ENCODE measurements around the gene NCEH1.

The NCEH1 gene

GRCh38 chr3:172692751-172693338 is 18.0 kb downstream of the NCEH1 start:
- peak overlapping the region; percentile 51 for H3K4me2 ChIP-seq (ENCODE audit: low read depth, low read length, poor library complexity, severe bottlenecking)
- H2AFZ ChIP-seq (ENCODE audit: low read length), result peak overlapping the region; percentile 82
- no peaks in the 10 kb centered on the region for H4K20me1 ChIP-seq (ENCODE audit: insufficient read depth, low read length, poor library complexity, severe bottlenecking)
- H3K9me2 ChIP-seq (replicated peaks; ENCODE audit: low read depth, low read length), result no peaks in the 10 kb centered on the region
- no peak overlapping the region for H3K4me3 ChIP-seq (ENCODE audit: low read length, poor library complexity, severe bottlenecking)
- TF ChIP-seq CTCF (conservative IDR thresholded peaks at IDR 0.05; ENCODE audit: low read length) (no peak), EZH2phosphoT487 (IDR thresholded peaks at IDR 0.05; ENCODE audit: borderline replicate concordance) (no peak)
- H3K9ac ChIP-seq (ENCODE audit: low read depth, low read length, poor library complexity, severe bottlenecking), result no peak overlapping the region
- H3F3A ChIP-seq (ENCODE audit: low read depth), result no peaks in the 10 kb centered on the region
- H3K36me3 ChIP-seq (ENCODE audit: insufficient read depth, low read length), result no peaks in the 10 kb centered on the region
- no peaks in the 10 kb centered on the region for H3K27me3 ChIP-seq (ENCODE audit: insufficient read depth, low read length, poor library complexity, severe bottlenecking)
- H3K9me3 ChIP-seq (ENCODE audit: insufficient read depth, low read depth, low read length), result no peaks in the 10 kb centered on the region
- H3K4me1 ChIP-seq (ENCODE audit: insufficient read depth, low read length, poor library complexity, severe bottlenecking), result peaks cover 11% of the 10 kb centered on the region
- H3K79me2 ChIP-seq (ENCODE audit: insufficient read depth, low read length), result peaks cover 6% of the 10 kb centered on the region; the same call in 1 of the 2 replicates

GRCh38 chr3:172690936-172691335 is 19.9 kb downstream of the NCEH1 start:
- no peak for TF ChIP-seq CTCF (conservative IDR thresholded peaks at IDR 0.05; ENCODE audit: low read length)
- no peak for TF ChIP-seq EZH2phosphoT487 (IDR thresholded peaks at IDR 0.05; ENCODE audit: borderline replicate concordance)
- H3K4me1 ChIP-seq (ENCODE audit: insufficient read depth, low read length, poor library complexity, severe bottlenecking), result peaks cover 11% of the 10 kb centered on the region
- H3K9me2 ChIP-seq (replicated peaks; ENCODE audit: low read depth, low read length), result no peaks in the 10 kb centered on the region
- H4K20me1 ChIP-seq (ENCODE audit: insufficient read depth, low read length, poor library complexity, severe bottlenecking), result no peaks in the 10 kb centered on the region
- no peak overlapping the region for H3K4me2 ChIP-seq (ENCODE audit: low read depth, low read length, poor library complexity, severe bottlenecking)
- no peaks in the 10 kb centered on the region for H3K27me3 ChIP-seq (ENCODE audit: insufficient read depth, low read length, poor library complexity, severe bottlenecking)
- H3K9me3 ChIP-seq (ENCODE audit: insufficient read depth, low read depth, low read length), result no peaks in the 10 kb centered on the region
- no peaks in the 10 kb centered on the region for H3F3A ChIP-seq (ENCODE audit: low read depth)
- no peak overlapping the region for H3K4me3 ChIP-seq (ENCODE audit: low read length, poor library complexity, severe bottlenecking)
- H3K9ac ChIP-seq (ENCODE audit: low read depth, low read length, poor library complexity, severe bottlenecking), result no peak overlapping the region
- no peaks in the 10 kb centered on the region for H3K36me3 ChIP-seq (ENCODE audit: insufficient read depth, low read length)
- H3K79me2 ChIP-seq (ENCODE audit: insufficient read depth, low read length), result peaks cover 6% of the 10 kb centered on the region; the same call in 1 of the 2 replicates
- no peak overlapping the region for H2AFZ ChIP-seq (ENCODE audit: low read length)

- no peak for TF ChIP-seq EZH2phosphoT487 (IDR thresholded peaks at IDR 0.05; ENCODE audit: borderline replicate concordance)
- TF ChIP-seq CTCF (conservative IDR thresholded peaks at IDR 0.05; ENCODE audit: low read length), result no peak
- peaks cover 11% of the 10 kb centered on the region for H3K4me1 ChIP-seq (ENCODE audit: insufficient read depth, low read length, poor library complexity, severe bottlenecking)
- no peak overlapping the region for H3K4me3 ChIP-seq (ENCODE audit: low read length, poor library complexity, severe bottlenecking)
- no peaks in the 10 kb centered on the region for H3K36me3 ChIP-seq (ENCODE audit: insufficient read depth, low read length)
- no peaks in the 10 kb centered on the region for H3F3A ChIP-seq (ENCODE audit: low read depth)
- no peaks in the 10 kb centered on the region for H3K9me3 ChIP-seq (ENCODE audit: insufficient read depth, low read depth, low read length)
- H4K20me1 ChIP-seq (ENCODE audit: insufficient read depth, low read length, poor library complexity, severe bottlenecking), result no peaks in the 10 kb centered on the region
- H3K79me2 ChIP-seq (ENCODE audit: insufficient read depth, low read length), result no peaks in the 10 kb centered on the region; the same call in 1 of the 2 replicates
- no peaks in the 10 kb centered on the region for H3K27me3 ChIP-seq (ENCODE audit: insufficient read depth, low read length, poor library complexity, severe bottlenecking)
- no peaks in the 10 kb centered on the region for H3K9me2 ChIP-seq (replicated peaks; ENCODE audit: low read depth, low read length)
- H2AFZ ChIP-seq (ENCODE audit: low read length), result no peak overlapping the region
- H3K4me2 ChIP-seq (ENCODE audit: low read depth, low read length, poor library complexity, severe bottlenecking), result no peak overlapping the region
- H3K9ac ChIP-seq (ENCODE audit: low read depth, low read length, poor library complexity, severe bottlenecking), result no peak overlapping the region
Measured at GRCh38 chr3:172688588-172688987, 22.3 kb downstream of the NCEH1 start.
